Measurements from ENCODE around the gene TALDO1.
A peak's percentile ranks its signal among the peaks of the same experiment; 100 is the strongest.

Gene TALDO1

DNA sequence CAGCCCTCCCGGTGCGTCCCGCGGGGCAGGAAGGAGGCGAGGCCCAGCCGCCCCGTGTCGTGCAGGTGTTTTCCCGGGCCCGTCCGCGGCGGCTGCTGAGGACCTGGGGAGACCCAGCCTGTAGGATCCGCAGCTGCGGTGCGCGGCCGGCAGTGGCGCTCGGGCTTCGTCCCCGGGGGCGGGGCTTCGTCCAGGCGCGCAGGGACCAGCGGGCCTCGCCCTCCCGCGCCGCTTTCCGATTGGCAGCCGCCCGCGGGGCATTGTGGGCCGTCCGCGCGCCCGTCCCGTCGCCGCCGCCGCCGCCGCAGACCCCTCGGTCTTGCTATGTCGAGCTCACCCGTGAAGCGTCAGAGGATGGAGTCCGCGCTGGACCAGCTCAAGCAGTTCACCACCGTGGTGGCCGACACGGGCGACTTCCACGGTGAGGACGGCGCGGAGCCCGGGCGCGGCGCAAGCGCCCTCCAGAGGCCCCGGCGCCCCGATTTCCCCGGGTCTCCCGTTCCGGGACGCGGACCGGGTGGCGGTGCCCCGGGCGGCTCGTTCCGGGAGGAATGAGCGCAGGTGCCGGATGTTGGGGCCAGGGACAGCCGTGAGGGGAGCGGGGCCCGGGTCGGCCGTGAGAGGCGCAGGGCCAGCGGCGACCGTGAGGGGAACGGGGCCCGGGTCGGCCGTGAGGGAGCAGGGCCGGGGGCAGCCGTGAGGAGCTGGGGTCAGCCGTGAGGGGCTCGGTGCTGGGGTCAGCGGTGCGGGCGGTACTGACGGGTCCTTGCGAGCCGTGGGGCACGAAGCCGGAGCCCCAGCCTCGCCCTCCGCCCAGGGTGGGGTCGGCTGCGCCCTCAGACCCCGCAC is at the start of gene TALDO1:
Gene TALDO1, plus strand, starts transcription at position 307 of the 849 bp plus-strand sequence. Its CDS starts 18 bp downstream, at position 325.
- H3K36me3 ChIP-seq (ENCODE audit: control insufficient read depth, insufficient read depth, low read length) = peaks cover 10% of the 10 kb centered on the region

GRCh38 chr11:697811-698311 is 49.4 kb upstream of the TALDO1 start:
- no peaks in the 10 kb centered on the region for H3K9me3 ChIP-seq (ENCODE audit: control insufficient read depth, insufficient read depth, low read length)
- H3K4me3 ChIP-seq (ENCODE audit: low read depth, low read length) = 0 out of 2 replicates have a peak overlapping the region, but pooled peaks have one; percentile 6
- H3K9ac ChIP-seq (ENCODE audit: low read depth, low read length) = no peak overlapping the region

More for the DNA sequence above, at the start of gene TALDO1:
- peak within 1 kb of the TSS; percentile 89 for H3K4me3 ChIP-seq (ENCODE audit: low read depth, low read length)
- H3K9me3 ChIP-seq (ENCODE audit: control insufficient read depth, insufficient read depth, low read length) = no peaks in the 10 kb centered on the region
- H3K27ac ChIP-seq (ENCODE audit: low read depth, low read length) = peak within 1 kb of the TSS; percentile 91
- no peaks in the 10 kb centered on the region for H3K27me3 ChIP-seq (ENCODE audit: control insufficient read depth, insufficient read depth, low read length)
- H3K9ac ChIP-seq (ENCODE audit: low read depth, low read length) = peak within 1 kb of the TSS; percentile 80
- peaks cover 15% of the 10 kb centered on the region for H3K4me1 ChIP-seq (ENCODE audit: control insufficient read depth, insufficient read depth, low read length)

DNA sequence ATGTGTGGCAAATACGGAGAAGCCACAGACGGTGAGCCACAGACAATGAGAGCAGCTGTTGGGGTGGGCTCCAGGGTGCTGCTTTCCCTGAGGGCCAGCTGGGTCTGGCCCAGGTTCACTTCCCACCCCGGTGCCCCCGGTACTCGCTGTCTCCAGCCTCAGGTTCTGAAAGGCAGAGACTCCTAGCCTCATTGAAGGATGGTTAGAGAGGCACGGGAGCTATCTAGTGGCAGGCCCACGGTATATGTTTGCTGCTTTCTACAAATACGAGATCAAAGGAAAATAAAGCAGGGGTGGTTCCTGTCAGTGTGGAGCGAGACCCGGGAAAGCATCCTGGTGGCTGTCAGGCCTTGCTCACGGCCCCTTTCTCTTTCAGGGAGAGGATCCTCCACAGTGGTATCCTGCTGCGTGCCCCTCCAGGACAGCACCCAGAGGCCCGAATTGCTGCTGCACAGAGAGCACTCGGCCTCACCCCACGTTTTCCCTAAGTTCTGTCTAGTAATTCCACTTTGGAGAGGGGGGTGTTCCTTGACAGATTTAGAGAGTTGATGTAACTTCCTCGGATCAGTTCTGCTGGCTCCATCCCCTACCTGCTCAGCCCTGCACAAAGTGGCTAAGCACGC is 48.7 kb upstream of the TALDO1 start:
- Histone ChIP-seq H3K27me3 (ENCODE audit: control insufficient read depth, insufficient read depth, low read length) (no peaks in the 10 kb centered on the region), H3K9me3 (ENCODE audit: control insufficient read depth, insufficient read depth, low read length) (no peaks in the 10 kb centered on the region), H3K4me1 (ENCODE audit: control insufficient read depth, insufficient read depth, low read length) (peaks cover 19% of the 10 kb centered on the region), H3K9ac (ENCODE audit: low read depth, low read length) (no peak overlapping the region), H3K4me3 (ENCODE audit: low read depth, low read length) (no peak overlapping the region), H3K27ac (ENCODE audit: low read depth, low read length) (peak overlapping the region; percentile 88), H3K36me3 (ENCODE audit: control insufficient read depth, insufficient read depth, low read length) (peaks cover 15% of the 10 kb centered on the region)

More at GRCh38 chr11:697811-698311, 49.4 kb upstream of the TALDO1 start:
- Histone ChIP-seq H3K36me3 (ENCODE audit: control insufficient read depth, insufficient read depth, low read length) (peaks cover 15% of the 10 kb centered on the region), H3K27ac (ENCODE audit: low read depth, low read length) (peak overlapping the region; percentile 88), H3K27me3 (ENCODE audit: control insufficient read depth, insufficient read depth, low read length) (no peaks in the 10 kb centered on the region), H3K4me1 (ENCODE audit: control insufficient read depth, insufficient read depth, low read length) (peaks cover 25% of the 10 kb centered on the region)

DNA sequence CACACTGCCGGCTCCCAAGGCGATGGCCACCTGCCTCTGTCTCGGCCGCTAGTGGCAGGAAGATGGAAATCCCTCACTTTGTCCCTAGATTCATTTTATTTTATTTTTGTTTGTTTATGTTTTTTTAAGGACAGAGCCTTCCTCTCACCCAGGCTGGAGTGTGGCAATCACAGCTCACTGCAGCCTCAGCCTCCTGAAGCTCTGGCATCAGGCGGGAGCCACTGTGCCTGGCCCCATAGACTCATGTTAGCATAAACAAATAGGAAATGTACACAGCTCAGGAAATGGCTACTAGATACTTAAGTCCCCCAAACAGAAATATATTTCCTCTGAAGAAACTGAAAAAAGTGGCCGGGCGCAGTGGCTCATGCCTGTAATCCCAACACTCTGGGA is 48.2 kb upstream of the TALDO1 start:
- H3K4me3 ChIP-seq (ENCODE audit: low read depth, low read length) = no peak overlapping the region
- peaks cover 15% of the 10 kb centered on the region for H3K36me3 ChIP-seq (ENCODE audit: control insufficient read depth, insufficient read depth, low read length)
- peaks cover 16% of the 10 kb centered on the region for H3K4me1 ChIP-seq (ENCODE audit: control insufficient read depth, insufficient read depth, low read length)
- H3K9ac ChIP-seq (ENCODE audit: low read depth, low read length) = no peak overlapping the region
- peak overlapping the region; percentile 88 for H3K27ac ChIP-seq (ENCODE audit: low read depth, low read length)
- no peaks in the 10 kb centered on the region for H3K9me3 ChIP-seq (ENCODE audit: control insufficient read depth, insufficient read depth, low read length)
- H3K27me3 ChIP-seq (ENCODE audit: control insufficient read depth, insufficient read depth, low read length) = no peaks in the 10 kb centered on the region

DNA sequence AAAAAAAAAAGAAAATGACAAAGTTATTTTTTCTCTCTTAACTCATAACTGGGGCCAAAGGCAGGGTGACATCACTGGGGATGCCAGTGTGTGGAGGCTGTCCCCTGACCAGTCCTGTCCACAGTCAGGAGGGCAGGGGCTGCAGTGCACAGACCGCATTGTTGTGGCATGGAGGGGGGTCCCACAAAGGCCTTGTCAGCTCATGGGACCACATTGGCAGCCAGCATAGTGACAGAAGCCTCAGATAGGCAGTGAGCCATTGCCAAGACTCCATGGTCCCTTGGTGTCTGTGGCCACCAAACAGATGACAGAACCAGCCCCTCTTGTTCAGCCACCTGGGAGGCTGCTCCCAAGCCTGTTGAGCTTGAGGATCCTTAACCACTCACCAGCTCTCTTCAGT is 47.5 kb upstream of the TALDO1 start:
- Histone ChIP-seq H3K36me3 (ENCODE audit: control insufficient read depth, insufficient read depth, low read length) (peaks cover 15% of the 10 kb centered on the region), H3K27ac (ENCODE audit: low read depth, low read length) (no peak overlapping the region), H3K27me3 (ENCODE audit: control insufficient read depth, insufficient read depth, low read length) (no peaks in the 10 kb centered on the region), H3K4me1 (ENCODE audit: control insufficient read depth, insufficient read depth, low read length) (peaks cover 16% of the 10 kb centered on the region), H3K4me3 (ENCODE audit: low read depth, low read length) (no peak overlapping the region), H3K9me3 (ENCODE audit: control insufficient read depth, insufficient read depth, low read length) (no peaks in the 10 kb centered on the region), H3K9ac (ENCODE audit: low read depth, low read length) (no peak overlapping the region)

GRCh38 chr11:701741-702461 is 45.4 kb upstream of the TALDO1 start:
- H3K4me1 ChIP-seq (ENCODE audit: control insufficient read depth, insufficient read depth, low read length) = peaks cover 16% of the 10 kb centered on the region
- no peak overlapping the region for H3K4me3 ChIP-seq (ENCODE audit: low read depth, low read length)
- no peak overlapping the region for H3K9ac ChIP-seq (ENCODE audit: low read depth, low read length)
- H3K9me3 ChIP-seq (ENCODE audit: control insufficient read depth, insufficient read depth, low read length) = no peaks in the 10 kb centered on the region
- H3K36me3 ChIP-seq (ENCODE audit: control insufficient read depth, insufficient read depth, low read length) = peaks cover 15% of the 10 kb centered on the region
- no peak overlapping the region for H3K27ac ChIP-seq (ENCODE audit: low read depth, low read length)
- H3K27me3 ChIP-seq (ENCODE audit: control insufficient read depth, insufficient read depth, low read length) = no peaks in the 10 kb centered on the region

DNA sequence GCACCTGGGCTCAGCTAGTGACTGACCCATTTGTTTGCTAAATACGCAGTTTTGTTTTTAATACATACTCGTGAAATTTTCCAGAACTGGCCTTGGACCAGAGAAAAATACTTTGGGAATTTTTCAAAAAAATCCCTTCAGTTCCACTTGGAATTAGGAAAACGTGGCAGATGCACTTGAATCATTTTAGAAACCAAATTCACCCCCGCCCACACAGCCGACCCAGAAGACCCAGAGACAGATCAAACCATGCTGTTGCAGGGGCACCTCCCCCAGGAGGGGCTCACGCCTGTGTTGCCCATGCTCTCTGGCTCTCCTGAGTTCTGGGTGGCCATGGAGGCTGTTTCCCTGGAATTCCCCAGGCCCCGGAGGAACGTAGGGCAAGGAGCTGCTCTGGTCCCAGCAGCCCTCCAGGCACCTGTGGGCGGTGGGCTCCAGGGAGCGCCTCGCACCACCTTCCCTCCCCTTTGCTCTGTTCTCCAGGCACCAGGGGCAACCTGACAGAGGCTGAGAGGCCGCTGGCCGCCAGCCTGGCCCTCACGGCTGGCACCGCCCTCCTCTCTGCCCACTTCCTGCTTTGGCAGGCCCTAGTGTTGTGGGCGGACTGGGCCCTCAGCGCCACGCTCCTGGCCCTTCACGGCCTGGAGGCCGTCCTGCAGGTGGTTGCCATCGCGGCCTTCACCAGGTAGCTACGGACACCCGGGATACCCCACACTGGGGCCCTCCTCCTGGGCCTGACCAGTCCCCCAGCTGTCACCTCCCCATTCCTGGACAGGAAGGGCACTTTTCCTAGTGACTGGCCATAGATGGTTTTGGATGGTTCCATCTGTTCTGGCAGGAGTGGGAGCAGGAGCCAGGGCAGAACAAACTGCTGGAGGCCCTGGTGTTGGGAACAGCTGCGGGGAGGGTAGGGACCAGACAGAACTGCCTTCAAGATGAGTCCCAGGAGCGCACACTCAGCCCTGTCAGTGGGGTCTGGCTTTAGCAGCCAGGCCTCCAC is 44.5 kb upstream of the TALDO1 start:
- H3K9me3 ChIP-seq (ENCODE audit: control insufficient read depth, insufficient read depth, low read length) = no peaks in the 10 kb centered on the region
- H3K4me1 ChIP-seq (ENCODE audit: control insufficient read depth, insufficient read depth, low read length) = peaks cover 17% of the 10 kb centered on the region
- H3K27me3 ChIP-seq (ENCODE audit: control insufficient read depth, insufficient read depth, low read length) = no peaks in the 10 kb centered on the region
- no peak overlapping the region for H3K27ac ChIP-seq (ENCODE audit: low read depth, low read length)
- peaks cover 15% of the 10 kb centered on the region for H3K36me3 ChIP-seq (ENCODE audit: control insufficient read depth, insufficient read depth, low read length)
- H3K4me3 ChIP-seq (ENCODE audit: low read depth, low read length) = no peak overlapping the region
- no peak overlapping the region for H3K9ac ChIP-seq (ENCODE audit: low read depth, low read length)

- no peak overlapping the region for H3K27ac ChIP-seq (ENCODE audit: low read depth, low read length)
- H3K9me3 ChIP-seq (ENCODE audit: control insufficient read depth, insufficient read depth, low read length) = no peaks in the 10 kb centered on the region
- peaks cover 15% of the 10 kb centered on the region for H3K36me3 ChIP-seq (ENCODE audit: control insufficient read depth, insufficient read depth, low read length)
- H3K27me3 ChIP-seq (ENCODE audit: control insufficient read depth, insufficient read depth, low read length) = no peaks in the 10 kb centered on the region
- H3K9ac ChIP-seq (ENCODE audit: low read depth, low read length) = no peak overlapping the region
- no peak overlapping the region for H3K4me3 ChIP-seq (ENCODE audit: low read depth, low read length)
- H3K4me1 ChIP-seq (ENCODE audit: control insufficient read depth, insufficient read depth, low read length) = peaks cover 10% of the 10 kb centered on the region
These were observed 43.8 kb upstream of the TALDO1 start for GRCh38 chr11:703506-703905.

GRCh38 chr11:704228-704674 is 43.0 kb upstream of the TALDO1 start:
- H3K9ac ChIP-seq (ENCODE audit: low read depth, low read length) = no peak overlapping the region
- no peak overlapping the region for H3K4me3 ChIP-seq (ENCODE audit: low read depth, low read length)
- H3K9me3 ChIP-seq (ENCODE audit: control insufficient read depth, insufficient read depth, low read length) = no peaks in the 10 kb centered on the region

More at GRCh38 chr11:704228-704674, 43.0 kb upstream of the TALDO1 start:
- peaks cover 12% of the 10 kb centered on the region; the same call in 1 of the 2 replicates for H3K36me3 ChIP-seq (ENCODE audit: control insufficient read depth, insufficient read depth, low read length)
- H3K27ac ChIP-seq (ENCODE audit: low read depth, low read length) = no peak overlapping the region
- peaks cover 8% of the 10 kb centered on the region for H3K4me1 ChIP-seq (ENCODE audit: control insufficient read depth, insufficient read depth, low read length)
- H3K27me3 ChIP-seq (ENCODE audit: control insufficient read depth, insufficient read depth, low read length) = no peaks in the 10 kb centered on the region
